22Rv1 (cell line): ENCODE results near the gene ZBTB39.

Experiments
- CTCF ChIP-seq: fragments of 450-650 bp; IDR thresholded peaks from 2 replicates; pipeline ENCODE4 v1.5.1; 2017; ENCODE audit warnings: mild to moderate bottlenecking
- ZFX ChIP-seq: fragments of 450-650 bp; IDR thresholded peaks from 2 replicates; pipeline ENCODE4 v1.6.1; 2017; ENCODE audit warnings: antibody characterized with exemption, borderline replicate concordance

GRCh38 chr12:57031138-57031725 is 24.9 kb upstream of the ZBTB39 start:
- TF ChIP-seq CTCF (no peak), ZFX (no peak)
